HFFc6 (cell line): ENCODE data around the gene SLC25A42. TPM values are rescaled to one million over a fixed set of nuclear protein-coding genes. Genes with fewer than 3 reads are reported as not detected.
A peak's percentile ranks its signal among the peaks of the same experiment; 100 is the strongest.

ENCODE experiments used
- DNase-seq: peaks from one replicate; pipeline ENCODE4 v3.0.0-alpha.2; 2018
- H3K27ac Mint-ChIP-seq: 2 replicates; pipeline ENCODE4 v1.8.0; 2020; ENCODE audit warnings: mild to moderate bottlenecking, mixed read lengths
- H3K27me3 Mint-ChIP-seq: 2 replicates; pipeline ENCODE4 v1.8.0; 2021; ENCODE audit warnings: mild to moderate bottlenecking, moderate library complexity, mixed read lengths; ENCODE audit not compliant: insufficient read depth
- H3K36me3 Mint-ChIP-seq: 2 replicates; pipeline ENCODE4 v1.8.0; 2021; ENCODE audit warnings: low read depth, mixed read lengths
- H3K4me1 Mint-ChIP-seq: 2 replicates; pipeline ENCODE4 v1.8.0; 2020; ENCODE audit warnings: low read depth, mixed read lengths
- H3K4me3 Mint-ChIP-seq: 2 replicates; pipeline ENCODE4 v1.8.0; 2020; ENCODE audit warnings: mild to moderate bottlenecking, moderate library complexity, mixed read lengths
- H3K9me3 Mint-ChIP-seq: 2 replicates; pipeline ENCODE4 v1.8.0; 2020; ENCODE audit warnings: mild to moderate bottlenecking, mixed read lengths
- CTCF ChIP-seq: fragments of 200-600 bp; sonication (generic); IDR thresholded peaks from 2 replicates; pipeline ENCODE4 v1.5.0; 2021; ENCODE audit warnings: antibody characterized with exemption, mild to moderate bottlenecking
- total RNA-seq, 6 experiments: library from RNA; stranded (reverse); fragmentation: NEBNext Ultra II Directional; extraction: Animal tissue kit (Norgen Biotek cat#: 25700); gene quantifications; 2 replicates in 1 of 6; 3 replicates in 5 of 6; pipeline ENCODE4 v1.2.3, GENCODE V29; 2021

The SLC25A42 gene
- total RNA-seq, 6 experiments from 2014 or later = 8.7 to 11.7 (median 9.9) TPM

- Mint-ChIP-seq H3K27me3 (no peaks in the 10 kb centered on the region), H3K27ac (no peak overlapping the region), H3K4me1 (peaks cover 13% of the 10 kb centered on the region), H3K36me3 (peaks cover 23% of the 10 kb centered on the region), H3K4me3 (no peak overlapping the region), H3K9me3 (no peaks in the 10 kb centered on the region)
- no peak for DNase-seq
- TF ChIP-seq CTCF = no peak
Observed at GRCh38 chr19:19042732-19043280, 21.0 kb upstream of the SLC25A42 start.

- H3K4me1 Mint-ChIP-seq = peaks cover 13% of the 10 kb centered on the region
- H3K27ac Mint-ChIP-seq = no peak overlapping the region
- no peaks in the 10 kb centered on the region for H3K9me3 Mint-ChIP-seq
- TF ChIP-seq CTCF = no peak
- no peak overlapping the region for H3K4me3 Mint-ChIP-seq
- DNase-seq = no peak
- peaks cover 23% of the 10 kb centered on the region for H3K36me3 Mint-ChIP-seq
- H3K27me3 Mint-ChIP-seq = no peaks in the 10 kb centered on the region
Observed at GRCh38 chr19:19043481-19043880, 20.3 kb upstream of the SLC25A42 start.

DNA sequence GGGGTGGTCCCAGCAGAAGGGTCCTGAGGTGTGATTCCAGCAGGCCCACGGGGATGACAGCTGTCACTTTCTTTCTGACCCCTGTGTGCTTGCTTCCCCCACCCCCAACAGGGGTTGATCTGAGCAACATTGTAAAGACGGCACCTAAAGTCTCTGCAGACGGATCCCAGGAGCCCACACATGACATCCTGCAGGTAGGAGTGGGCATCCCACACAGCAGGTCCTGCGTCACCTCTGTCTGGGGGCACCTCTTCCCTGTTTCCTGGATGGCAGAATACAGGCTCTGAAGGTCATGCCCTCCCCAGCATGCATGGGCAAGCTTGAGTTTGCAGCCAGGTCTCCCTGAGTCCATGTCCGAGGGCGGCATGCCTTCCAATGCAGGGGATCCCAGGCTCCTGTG lies 19.9 kb upstream of the SLC25A42 start:
- no peak for DNase-seq

GRCh38 chr19:19049406-19049805 lies 14.4 kb upstream of the SLC25A42 start:
- no peak overlapping the region for H3K4me3 Mint-ChIP-seq
- no peaks in the 10 kb centered on the region for H3K4me1 Mint-ChIP-seq
- peak overlapping the region; percentile 38; the same call in 1 of the 2 replicates for H3K27ac Mint-ChIP-seq
- no peak for TF ChIP-seq CTCF
- H3K27me3 Mint-ChIP-seq = no peaks in the 10 kb centered on the region
- peaks cover 15% of the 10 kb centered on the region for H3K36me3 Mint-ChIP-seq
- DNase-seq = no peak
- no peaks in the 10 kb centered on the region for H3K9me3 Mint-ChIP-seq

More for the DNA sequence above, 19.9 kb upstream of the SLC25A42 start:
- no peak overlapping the region for H3K27ac Mint-ChIP-seq
- TF ChIP-seq CTCF = no peak
- H3K9me3 Mint-ChIP-seq = no peaks in the 10 kb centered on the region
- H3K4me1 Mint-ChIP-seq = peaks cover 13% of the 10 kb centered on the region
- H3K27me3 Mint-ChIP-seq = no peaks in the 10 kb centered on the region
- peaks cover 23% of the 10 kb centered on the region for H3K36me3 Mint-ChIP-seq
- no peak overlapping the region for H3K4me3 Mint-ChIP-seq

GRCh38 chr19:19050104-19050503 lies 13.7 kb upstream of the SLC25A42 start:
- H3K9me3 Mint-ChIP-seq = no peaks in the 10 kb centered on the region
- no peaks in the 10 kb centered on the region for H3K27me3 Mint-ChIP-seq
- no peak for DNase-seq
- no peaks in the 10 kb centered on the region for H3K4me1 Mint-ChIP-seq
- no peak for TF ChIP-seq CTCF
- peaks cover 15% of the 10 kb centered on the region for H3K36me3 Mint-ChIP-seq
- H3K4me3 Mint-ChIP-seq = no peak overlapping the region
- H3K27ac Mint-ChIP-seq = no peak overlapping the region

- no peaks in the 10 kb centered on the region for H3K9me3 Mint-ChIP-seq
- TF ChIP-seq CTCF = no peak
- H3K27ac Mint-ChIP-seq = no peak overlapping the region
- DNase-seq = no peak
- H3K27me3 Mint-ChIP-seq = no peaks in the 10 kb centered on the region
- no peaks in the 10 kb centered on the region for H3K4me1 Mint-ChIP-seq
- no peak overlapping the region for H3K4me3 Mint-ChIP-seq
- peaks cover 15% of the 10 kb centered on the region for H3K36me3 Mint-ChIP-seq
Observed at GRCh38 chr19:19050731-19051130, 13.1 kb upstream of the SLC25A42 start.
